ENCODE results near the gene LGALS12.
A peak's percentile ranks its signal among the peaks of the same experiment; 100 is the strongest.

LGALS12 gene

GRCh38 chr11:63505857-63506528 lies at the start of gene LGALS12:
Gene LGALS12, plus strand, starts transcription at chr11:63506084. Its CDS starts 375 bp downstream, at chr11:63506459.
- DNase-seq (ENCODE audit: low read depth in 2 of 2) = no peak

- DNase-seq (ENCODE audit: low read depth in 2 of 2) = no peak
Observed at GRCh38 chr11:63459586-63459985, 46.3 kb upstream of the LGALS12 start.

- no peak for DNase-seq (ENCODE audit: low read depth in 2 of 2)
Observed at GRCh38 chr11:63462137-63462536, 43.7 kb upstream of the LGALS12 start.

- no peak for DNase-seq (ENCODE audit: low read depth in 2 of 2)
Observed at GRCh38 chr11:63470311-63470710, 35.6 kb upstream of the LGALS12 start.

GRCh38 chr11:63472372-63472771 lies 33.5 kb upstream of the LGALS12 start:
- no peak for DNase-seq (ENCODE audit: low read depth in 2 of 2)

- DNase-seq (ENCODE audit: low read depth in 2 of 2) = no peak
Observed at GRCh38 chr11:63476618-63477017, 29.3 kb upstream of the LGALS12 start.

- DNase-seq (ENCODE audit: low read depth in 2 of 2) = peak in 1 of 2 donors; percentile 21
Observed at GRCh38 chr11:63478896-63479295, 27.0 kb upstream of the LGALS12 start.

GRCh38 chr11:63480039-63480438 lies 25.8 kb upstream of the LGALS12 start:
- no peak for DNase-seq (ENCODE audit: low read depth in 2 of 2)

GRCh38 chr11:63485777-63486176 lies 20.1 kb upstream of the LGALS12 start:
- no peak for DNase-seq (ENCODE audit: low read depth in 2 of 2)

GRCh38 chr11:63488789-63489188 lies 17.1 kb upstream of the LGALS12 start:
- DNase-seq (ENCODE audit: low read depth in 2 of 2) = no peak

GRCh38 chr11:63489879-63490278 lies 16.0 kb upstream of the LGALS12 start:
- DNase-seq (ENCODE audit: low read depth in 2 of 2) = no peak

- DNase-seq (ENCODE audit: low read depth in 2 of 2) = no peak
Observed at GRCh38 chr11:63490551-63491239, 15.2 kb upstream of the LGALS12 start, which contains the start of gene PLAAT5. Gene PLAAT5, minus strand, starts transcription at chr11:63491167. Its CDS starts 133 bp downstream, at chr11:63491034.

- DNase-seq (ENCODE audit: low read depth in 2 of 2) = no peak
Observed at GRCh38 chr11:63491240-63491587, 14.7 kb upstream of the LGALS12 start.

GRCh38 chr11:63491636-63492372 lies 14.1 kb upstream of the LGALS12 start:
- no peak for DNase-seq (ENCODE audit: low read depth in 2 of 2)

GRCh38 chr11:63492441-63492840 lies 13.4 kb upstream of the LGALS12 start:
- DNase-seq (ENCODE audit: low read depth in 2 of 2) = no peak

- no peak for DNase-seq (ENCODE audit: low read depth in 2 of 2)
Observed at GRCh38 chr11:63493127-63493526, 12.8 kb upstream of the LGALS12 start.

GRCh38 chr11:63494975-63495374 lies 10.9 kb upstream of the LGALS12 start:
- DNase-seq (ENCODE audit: low read depth in 2 of 2) = no peak

GRCh38 chr11:63499874-63500273 lies 6.0 kb upstream of the LGALS12 start:
- no peak for DNase-seq (ENCODE audit: low read depth in 2 of 2)

- DNase-seq (ENCODE audit: low read depth in 2 of 2) = no peak
Observed at GRCh38 chr11:63501236-63501635, 4.6 kb upstream of the LGALS12 start.

- no peak for DNase-seq (ENCODE audit: low read depth in 2 of 2)
Observed at GRCh38 chr11:63502252-63502820, 3.5 kb upstream of the LGALS12 start.

- DNase-seq (ENCODE audit: low read depth in 2 of 2) = no peak
Observed at GRCh38 chr11:63503492-63503891, 2.4 kb upstream of the LGALS12 start.

GRCh38 chr11:63504054-63504453 lies 1.8 kb upstream of the LGALS12 start:
- no peak for DNase-seq (ENCODE audit: low read depth in 2 of 2)

All from stimulated activated CD8-positive, alpha-beta memory T cell treated with anti-CD3 and anti-CD28 coated beads, Interleukin-15, amount 100 ng/mL, for 4 hours (primary cell).